Peyer's patch (tissue), 4 donors: ENCODE measurements around the gene FAM50B.

Source experiments
- CTCF ChIP-seq, 6 experiments: fragments of 450-650 bp in 4 of 6; fragments of 200-600 bp in 2 of 6; sonication (generic) in 1 of 6; IDR thresholded peaks; one replicate each; pipeline ENCODE4 v1.5.1; 2017 to 2019; ENCODE audit warnings: antibody characterized with exemption in 6 of 6, mild to moderate bottlenecking in 3 of 6, moderate library complexity in 1 of 6
- POLR2A ChIP-seq, 2 donors: fragments of 450-650 bp; IDR thresholded peaks; one replicate each; pipeline ENCODE4 v1.5.1; 2017; ENCODE audit warnings: antibody characterized with exemption in 2 of 2, mild to moderate bottlenecking in 2 of 2, moderate library complexity in 2 of 2

DNA sequence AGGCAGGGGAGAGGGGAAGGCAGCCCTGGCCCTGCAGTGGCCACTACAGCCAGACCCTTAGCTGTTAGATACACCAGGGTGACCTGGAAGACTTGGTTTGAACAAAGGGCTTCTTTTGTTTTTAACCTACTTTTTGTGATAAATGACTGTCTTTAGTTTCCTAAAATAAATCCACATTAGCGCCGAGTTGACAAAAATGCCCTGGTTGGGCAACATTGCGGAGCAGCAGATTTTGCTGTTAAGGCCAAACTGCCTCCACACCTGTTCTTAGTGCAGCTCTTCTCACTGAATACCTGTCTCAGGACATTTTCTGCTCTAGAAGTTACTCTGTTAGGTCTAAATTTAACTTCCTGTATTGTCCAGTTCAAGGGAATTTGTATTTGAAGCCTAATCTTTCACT is 42.7 kb downstream of the FAM50B start:
- TF ChIP-seq CTCF (IDR thresholded peaks at IDR 0.05) (no peak), POLR2A (IDR thresholded peaks at IDR 0.05) (no peak)
